GM23248 (cell line): ENCODE results near the gene QKI.

Source experiments
- EZH2 ChIP-seq: fragments of 200-600 bp; sonication (generic); IDR thresholded peaks from 2 replicates; pipeline ENCODE4 v1.6.1; 2018; ENCODE audit warnings: antibody characterized with exemption, mild to moderate bottlenecking; ENCODE audit not compliant: insufficient read depth, poor library complexity, severe bottlenecking
- EZH2phosphoT487 ChIP-seq: fragments of 200-600 bp; sonication (generic); IDR thresholded peaks from 2 replicates; pipeline ENCODE4 v1.6.1; 2018; ENCODE audit warnings: antibody characterized with exemption, moderate library complexity, mild to moderate bottlenecking, low read depth; ENCODE audit not compliant: insufficient read depth

- TF ChIP-seq EZH2, result no peak
- TF ChIP-seq EZH2phosphoT487, result no peak
Observed at GRCh38 chr6:163538331-163538730, 123.8 kb downstream of the QKI start.
